ENCODE measurements around the gene POLD2. TPM values are rescaled to one million over a fixed set of nuclear protein-coding genes. Genes with fewer than 3 reads are reported as not detected.

Gene POLD2
- total and polyA plus RNA-seq, 2 of the 8 experiments (the other 6 are each of a cell fraction or from before 2014, with no cell fraction given), result 148 to 214 TPM

DNA sequence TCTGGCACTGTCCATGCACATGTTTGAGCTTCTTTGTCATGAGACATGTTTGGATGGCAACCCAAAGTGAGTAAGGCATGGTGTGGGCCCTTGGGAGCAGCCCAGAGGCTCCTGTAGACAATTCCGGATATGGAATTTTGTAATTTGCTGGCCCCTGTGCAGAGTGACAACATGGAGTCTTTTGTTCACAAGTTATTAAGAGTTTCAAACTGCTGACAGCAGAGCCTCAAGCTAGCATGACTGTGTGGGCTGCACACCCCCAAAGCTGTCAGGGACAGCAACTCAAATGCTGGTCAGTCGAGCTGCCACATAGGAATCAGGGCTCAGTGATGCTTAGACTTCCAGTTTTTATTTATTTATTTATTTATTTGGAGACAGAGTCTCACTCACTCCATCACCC lies 24.8 kb upstream of the POLD2 start (continued):
- TF ChIP-seq, protein P1, sequence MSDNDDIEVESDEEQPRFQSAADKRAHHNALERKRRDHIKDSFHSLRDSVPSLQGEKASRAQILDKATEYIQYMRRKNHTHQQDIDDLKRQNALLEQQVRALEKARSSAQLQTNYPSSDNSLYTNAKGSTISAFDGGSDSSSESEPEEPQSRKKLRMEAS (IDR thresholded peaks at IDR 0.05), result no peak
- TF ChIP-seq GABPA (IDR thresholded peaks at IDR 0.05; ENCODE audit: borderline replicate concordance, insufficient read depth, low read length), result no peak

Data from H1 (cell line).